ENCODE measurements around the gene TPP2. TPM values are rescaled to one million over a fixed set of nuclear protein-coding genes. Genes with fewer than 3 reads are reported as not detected.

The TPP2 gene
- total RNA-seq, 1 experiment from 2014 or later = 36.7 TPM

DNA sequence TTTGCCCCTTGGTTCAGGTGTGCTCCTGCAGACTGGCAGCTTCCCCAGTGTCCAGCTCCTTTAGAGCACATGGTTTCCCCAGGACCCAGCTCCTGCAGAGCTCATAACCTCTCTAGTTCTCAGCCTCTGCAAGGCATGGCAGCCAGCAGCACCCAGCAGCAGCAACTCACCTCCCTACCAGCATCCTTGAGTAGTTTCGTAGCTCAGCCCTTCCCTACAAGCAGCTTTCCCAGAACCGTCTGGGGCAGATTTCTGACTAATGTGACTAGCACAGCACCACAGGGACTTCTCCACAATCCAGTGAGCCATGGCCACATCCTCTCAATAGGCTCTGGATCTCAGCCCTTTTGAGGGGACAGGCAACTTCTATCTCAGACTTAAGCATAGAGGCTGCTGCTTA, 112.2 kb downstream of the TPP2 start (continued):
- TF ChIP-seq EZH2 (IDR thresholded peaks at IDR 0.05) (no peak), SIN3A (IDR thresholded peaks at IDR 0.05; ENCODE audit: low read depth) (no peak), ZFX (IDR thresholded peaks at IDR 0.05) (no peak)
- TF ChIP-seq, protein P1, sequence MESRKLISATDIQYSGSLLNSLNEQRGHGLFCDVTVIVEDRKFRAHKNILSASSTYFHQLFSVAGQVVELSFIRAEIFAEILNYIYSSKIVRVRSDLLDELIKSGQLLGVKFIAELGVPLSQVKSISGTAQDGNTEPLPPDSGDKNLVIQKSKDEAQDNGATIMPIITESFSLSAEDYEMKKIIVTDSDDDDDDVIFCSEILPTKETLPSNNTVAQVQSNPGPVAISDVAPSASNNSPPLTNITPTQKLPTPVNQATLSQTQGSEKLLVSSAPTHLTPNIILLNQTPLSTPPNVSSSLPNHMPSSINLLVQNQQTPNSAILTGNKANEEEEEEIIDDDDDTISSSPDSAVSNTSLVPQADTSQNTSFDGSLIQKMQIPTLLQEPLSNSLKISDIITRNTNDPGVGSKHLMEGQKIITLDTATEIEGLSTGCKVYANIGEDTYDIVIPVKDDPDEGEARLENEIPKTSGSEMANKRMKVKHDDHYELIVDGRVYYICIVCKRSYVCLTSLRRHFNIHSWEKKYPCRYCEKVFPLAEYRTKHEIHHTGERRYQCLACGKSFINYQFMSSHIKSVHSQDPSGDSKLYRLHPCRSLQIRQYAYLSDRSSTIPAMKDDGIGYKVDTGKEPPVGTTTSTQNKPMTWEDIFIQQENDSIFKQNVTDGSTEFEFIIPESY (IDR thresholded peaks at IDR 0.05; ENCODE audit: extremely low read depth, insufficient replicate concordance, low read length) = no peak

DNA sequence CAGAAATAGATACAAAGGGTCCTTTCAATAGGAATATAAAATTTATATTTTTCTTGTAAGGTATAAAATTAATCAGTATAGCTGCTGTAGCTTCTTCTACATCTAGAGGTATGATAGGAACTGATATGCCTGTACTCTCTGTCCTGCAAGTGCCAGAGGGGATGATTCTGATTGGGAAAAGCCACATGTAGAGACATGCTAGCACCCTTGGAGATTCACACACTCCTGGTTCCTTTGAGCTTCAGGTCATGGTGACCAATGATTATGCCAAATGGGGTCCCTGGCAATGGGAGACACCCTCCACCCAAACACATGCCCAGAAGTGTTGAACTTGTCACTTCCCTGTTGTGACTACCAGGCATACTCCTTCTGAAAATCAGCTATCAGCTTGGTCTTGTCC, 112.8 kb downstream of the TPP2 start:
- CTCF ChIA-PET = no interaction called here
- intact Hi-C loops (cut with micrococcal nuclease) = no loop called here

More for the DNA sequence above, 112.8 kb downstream of the TPP2 start:
- ChIA-PET RAD21 (ENCODE audit: low non-redundant PET in 1 of 2, low total read pairs in 2 of 2, uncharacterized antibody in 2 of 2, unreplicated experiment in 2 of 2) (no interaction called here), POLR2A (no interaction called here)
- Histone ChIP-seq H3K79me2 (ENCODE audit: insufficient read depth, low read length) (no peaks in the 10 kb centered on the region), H3K27me3 (ENCODE audit: insufficient read depth, low read length) (no peaks in the 10 kb centered on the region), H3K4me1 (ENCODE audit: control insufficient read depth in 1 of 2, insufficient read depth in 2 of 2, low read length in 2 of 2) (peaks cover 14 to 17% of the 10 kb centered on the region in 2 experiments), H3K9me3 (ENCODE audit: control insufficient read depth in 1 of 2, insufficient read depth in 1 of 2, low read depth in 1 of 2, low read length in 2 of 2) (no peaks in the 10 kb centered on the region), H4K20me1 (ENCODE audit: insufficient read depth) (no peaks in the 10 kb centered on the region), H3K4me3 (replicated peaks in 1 of 2; ENCODE audit: low read depth in 1 of 2, low read length in 2 of 2) (no peak overlapping the region), H3K4me2 (ENCODE audit: low read length) (no peak overlapping the region), H3K36me3 (ENCODE audit: control insufficient read depth in 1 of 2, insufficient read depth in 2 of 2, low read length in 2 of 2) (no peaks in the 10 kb centered on the region), H2AFZ (ENCODE audit: low read depth, low read length, poor library complexity, severe bottlenecking) (no peak overlapping the region), H3K9ac (ENCODE audit: low read length) (no peak overlapping the region), H3K9me2 (ENCODE audit: insufficient read depth) (no peaks in the 10 kb centered on the region), H3K27ac (ENCODE audit: low read depth, low read length) (no peak overlapping the region)
- BruUV-seq (replicated peaks) = no TSS peak
- TF ChIP-seq ELF1 (IDR thresholded peaks at IDR 0.05; ENCODE audit: borderline replicate concordance, low read depth) = no peak
- TF ChIP-seq EGR1 (IDR thresholded peaks at IDR 0.05; ENCODE audit: low read depth) = no peak
- TF ChIP-seq EZH2 (IDR thresholded peaks at IDR 0.05) = no peak
- TF ChIP-seq POLR2AphosphoS5 (IDR thresholded peaks at IDR 0.05; ENCODE audit: low read depth, low read length) = no peak
- TF ChIP-seq, protein P1 (IDR thresholded peaks at IDR 0.05; ENCODE audit: extremely low read depth, insufficient replicate concordance, low read length) = no peak
- no peak for TF ChIP-seq MAX (IDR thresholded peaks at IDR 0.05)
- TF ChIP-seq SIN3A (IDR thresholded peaks at IDR 0.05; ENCODE audit: low read depth) = no peak
- no peak for TF ChIP-seq ZFX (IDR thresholded peaks at IDR 0.05)
- no peak for TF ChIP-seq SRF (IDR thresholded peaks at IDR 0.05; ENCODE audit: low read depth)
- no peak for TF ChIP-seq RAD21 (IDR thresholded peaks at IDR 0.05; ENCODE audit: low read depth)
- TF ChIP-seq ZNF274 (IDR thresholded peaks at IDR 0.05; ENCODE audit: low read depth, low read length) = no peak
- no peak for TF ChIP-seq CBX3 (IDR thresholded peaks at IDR 0.05; ENCODE audit: low read depth)
- no peak for TF ChIP-seq EZH2phosphoT487 (IDR thresholded peaks at IDR 0.05; ENCODE audit: borderline replicate concordance)
- TF ChIP-seq, protein P2, sequence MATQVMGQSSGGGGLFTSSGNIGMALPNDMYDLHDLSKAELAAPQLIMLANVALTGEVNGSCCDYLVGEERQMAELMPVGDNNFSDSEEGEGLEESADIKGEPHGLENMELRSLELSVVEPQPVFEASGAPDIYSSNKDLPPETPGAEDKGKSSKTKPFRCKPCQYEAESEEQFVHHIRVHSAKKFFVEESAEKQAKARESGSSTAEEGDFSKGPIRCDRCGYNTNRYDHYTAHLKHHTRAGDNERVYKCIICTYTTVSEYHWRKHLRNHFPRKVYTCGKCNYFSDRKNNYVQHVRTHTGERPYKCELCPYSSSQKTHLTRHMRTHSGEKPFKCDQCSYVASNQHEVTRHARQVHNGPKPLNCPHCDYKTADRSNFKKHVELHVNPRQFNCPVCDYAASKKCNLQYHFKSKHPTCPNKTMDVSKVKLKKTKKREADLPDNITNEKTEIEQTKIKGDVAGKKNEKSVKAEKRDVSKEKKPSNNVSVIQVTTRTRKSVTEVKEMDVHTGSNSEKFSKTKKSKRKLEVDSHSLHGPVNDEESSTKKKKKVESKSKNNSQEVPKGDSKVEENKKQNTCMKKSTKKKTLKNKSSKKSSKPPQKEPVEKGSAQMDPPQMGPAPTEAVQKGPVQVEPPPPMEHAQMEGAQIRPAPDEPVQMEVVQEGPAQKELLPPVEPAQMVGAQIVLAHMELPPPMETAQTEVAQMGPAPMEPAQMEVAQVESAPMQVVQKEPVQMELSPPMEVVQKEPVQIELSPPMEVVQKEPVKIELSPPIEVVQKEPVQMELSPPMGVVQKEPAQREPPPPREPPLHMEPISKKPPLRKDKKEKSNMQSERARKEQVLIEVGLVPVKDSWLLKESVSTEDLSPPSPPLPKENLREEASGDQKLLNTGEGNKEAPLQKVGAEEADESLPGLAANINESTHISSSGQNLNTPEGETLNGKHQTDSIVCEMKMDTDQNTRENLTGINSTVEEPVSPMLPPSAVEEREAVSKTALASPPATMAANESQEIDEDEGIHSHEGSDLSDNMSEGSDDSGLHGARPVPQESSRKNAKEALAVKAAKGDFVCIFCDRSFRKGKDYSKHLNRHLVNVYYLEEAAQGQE (IDR thresholded peaks at IDR 0.05; ENCODE audit: low read depth) = no peak
- TF ChIP-seq YY1 (IDR thresholded peaks at IDR 0.05; ENCODE audit: extremely low read depth, insufficient replicate concordance, low read depth, low read length) = no peak
- no peak for TF ChIP-seq TCF7L2 (IDR thresholded peaks at IDR 0.05; ENCODE audit: borderline replicate concordance, extremely low read depth, insufficient read depth, insufficient read length)
- TF ChIP-seq JUND (IDR thresholded peaks at IDR 0.05) = no peak
- TF ChIP-seq SP1 (IDR thresholded peaks at IDR 0.05; ENCODE audit: low read depth) = no peak
- TF ChIP-seq, protein P3, sequence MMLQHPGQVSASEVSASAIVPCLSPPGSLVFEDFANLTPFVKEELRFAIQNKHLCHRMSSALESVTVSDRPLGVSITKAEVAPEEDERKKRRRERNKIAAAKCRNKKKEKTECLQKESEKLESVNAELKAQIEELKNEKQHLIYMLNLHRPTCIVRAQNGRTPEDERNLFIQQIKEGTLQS (IDR thresholded peaks at IDR 0.05) = no peak
- ATAC-seq (no peak), DNase-seq (ENCODE audit: low read depth, low spot score) (no peak)
